GM19467 (cell line): Measurements from ENCODE around the gene RAI14.
"Not testable (repeated sequence)": the region's sequence is repeated elsewhere in the genome, so short reads cannot be mapped to it uniquely, and the experiment has no call there.

Experiments used
- ATAC-seq: cut with Tn5 transposase; IDR thresholded peaks from one replicate; pipeline ENCODE4 v1.9.1; 2021; ENCODE audit warnings: mild to moderate bottlenecking, moderate library complexity; ENCODE audit not compliant: unreplicated experiment

The RAI14 gene

DNA sequence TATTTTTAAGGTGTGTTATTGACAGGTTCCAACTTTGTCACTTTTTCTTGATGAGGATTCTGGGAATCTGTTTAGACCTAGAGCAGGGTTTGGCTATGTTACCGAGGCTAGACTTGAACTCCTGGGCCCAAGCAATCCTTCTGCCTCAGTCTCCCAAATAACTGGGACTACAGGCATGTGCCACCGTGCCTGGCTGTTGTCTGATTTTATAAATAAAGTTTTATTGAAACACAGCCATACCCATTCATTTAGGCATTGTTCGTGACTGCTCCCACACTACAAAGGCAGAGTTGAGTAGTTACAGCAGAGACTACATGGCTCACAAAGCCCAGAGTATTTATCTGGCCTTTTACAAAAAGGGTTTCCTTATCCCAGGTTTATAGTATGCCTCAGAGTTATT is 102.4 kb downstream of the RAI14 start:
- no peak for ATAC-seq

GRCh38 chr5:34759213-34759612 is 103.1 kb downstream of the RAI14 start:
- ATAC-seq = not testable (repeated sequence)

- no peak for ATAC-seq
Observed at GRCh38 chr5:34765662-34766061, 109.5 kb downstream of the RAI14 start.

DNA sequence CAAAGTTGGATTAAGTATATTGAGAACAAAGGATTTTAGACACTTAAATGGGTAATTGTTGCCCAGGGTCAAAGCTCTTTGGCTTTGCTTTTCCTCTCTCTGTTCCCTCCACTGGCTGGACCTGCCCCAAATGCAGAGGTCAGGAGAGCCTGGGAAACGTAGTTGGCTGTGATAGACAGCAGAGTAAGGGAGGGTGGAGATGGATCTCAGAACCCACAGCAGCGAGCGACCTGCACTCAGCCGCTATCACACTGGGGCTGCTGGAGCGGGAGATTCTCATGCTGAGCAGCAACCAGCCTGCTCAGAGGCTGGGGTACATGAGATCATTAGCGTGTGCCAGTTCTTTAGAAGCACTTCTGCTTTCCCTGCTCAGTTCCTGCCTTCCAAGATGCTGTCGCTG is 111.1 kb downstream of the RAI14 start:
- ATAC-seq = no peak

DNA sequence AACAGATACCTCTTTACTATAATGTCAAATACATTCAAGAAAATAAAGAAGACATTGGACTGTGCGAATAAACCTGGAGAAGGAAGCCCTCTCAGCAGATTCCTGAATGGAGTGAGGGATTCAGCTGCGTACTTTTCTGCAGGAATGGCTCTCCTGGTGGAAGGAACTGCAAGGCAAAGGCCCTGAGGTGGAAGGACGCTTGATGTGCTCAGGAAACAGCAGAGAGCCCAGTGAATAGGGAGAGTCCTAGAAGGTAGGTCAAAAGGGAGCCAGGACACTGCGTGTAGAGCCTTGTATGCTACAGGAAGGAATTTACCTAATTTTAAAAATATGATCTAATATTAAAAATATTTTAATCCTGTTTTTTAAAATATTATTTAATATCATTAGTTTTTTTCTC is 114.4 kb downstream of the RAI14 start:
- ATAC-seq = no peak

GRCh38 chr5:34771076-34771475 is 114.9 kb downstream of the RAI14 start:
- no peak for ATAC-seq

DNA sequence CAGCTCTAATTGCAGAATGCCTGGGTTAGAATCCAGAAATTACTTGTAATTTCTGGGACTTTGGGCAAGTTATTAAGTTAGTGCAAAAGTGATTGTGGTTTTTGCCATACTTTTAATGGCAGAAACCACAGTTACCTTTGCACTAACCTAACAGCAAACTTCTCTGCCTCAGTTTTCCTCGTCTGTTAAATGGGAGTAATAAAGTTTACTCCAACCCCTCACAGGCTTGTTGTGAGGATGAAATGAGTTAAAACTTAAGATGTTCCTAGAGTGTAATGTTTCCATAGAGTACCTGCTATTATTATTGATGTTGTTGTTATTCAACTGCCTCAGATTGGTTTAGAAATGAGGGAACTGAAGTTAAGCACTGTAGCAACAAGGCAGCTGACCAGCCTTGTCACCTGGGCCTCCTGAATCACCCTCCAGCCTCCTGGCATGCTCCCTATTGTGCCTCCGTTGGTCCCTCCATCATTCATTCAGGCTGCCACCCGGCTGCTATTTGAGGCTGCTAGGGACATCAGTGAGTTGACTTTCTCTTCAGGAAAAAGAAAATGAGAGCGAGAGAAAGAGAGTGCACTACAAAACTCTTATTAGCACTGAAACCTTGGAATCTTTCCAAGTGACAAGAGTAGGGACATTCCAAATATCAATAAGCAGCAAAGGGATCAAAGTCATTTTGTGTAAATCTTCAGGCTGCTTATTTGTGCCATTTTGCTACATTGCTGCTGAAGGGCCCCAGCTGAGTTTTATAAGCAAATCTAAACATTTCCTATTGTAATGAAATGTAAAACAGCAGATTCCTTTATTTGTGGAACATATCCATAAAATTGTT is 116.4 kb downstream of the RAI14 start:
- no peak for ATAC-seq

GRCh38 chr5:34774139-34774538 is 118.0 kb downstream of the RAI14 start:
- ATAC-seq = no peak

DNA sequence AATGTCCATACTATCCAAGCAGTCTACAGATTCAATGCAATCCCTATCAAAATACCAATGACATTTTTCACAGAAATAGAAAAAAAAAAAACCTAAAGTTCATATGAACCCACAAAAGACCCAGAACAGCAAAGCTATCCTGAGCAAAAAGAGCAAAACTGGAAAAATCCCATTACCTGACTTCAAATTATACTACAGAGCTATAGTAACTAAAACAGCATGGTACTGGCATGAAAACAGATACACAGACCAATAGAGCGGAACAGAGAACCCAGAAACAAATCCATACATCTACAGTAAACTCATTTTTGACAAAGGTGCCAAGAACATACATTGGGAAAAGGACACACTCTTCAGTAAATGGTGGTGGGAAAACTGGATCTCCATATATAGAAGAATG is 118.5 kb downstream of the RAI14 start:
- not testable (repeated sequence) for ATAC-seq

GRCh38 chr5:34775886-34776285 is 119.8 kb downstream of the RAI14 start:
- ATAC-seq = no peak

DNA sequence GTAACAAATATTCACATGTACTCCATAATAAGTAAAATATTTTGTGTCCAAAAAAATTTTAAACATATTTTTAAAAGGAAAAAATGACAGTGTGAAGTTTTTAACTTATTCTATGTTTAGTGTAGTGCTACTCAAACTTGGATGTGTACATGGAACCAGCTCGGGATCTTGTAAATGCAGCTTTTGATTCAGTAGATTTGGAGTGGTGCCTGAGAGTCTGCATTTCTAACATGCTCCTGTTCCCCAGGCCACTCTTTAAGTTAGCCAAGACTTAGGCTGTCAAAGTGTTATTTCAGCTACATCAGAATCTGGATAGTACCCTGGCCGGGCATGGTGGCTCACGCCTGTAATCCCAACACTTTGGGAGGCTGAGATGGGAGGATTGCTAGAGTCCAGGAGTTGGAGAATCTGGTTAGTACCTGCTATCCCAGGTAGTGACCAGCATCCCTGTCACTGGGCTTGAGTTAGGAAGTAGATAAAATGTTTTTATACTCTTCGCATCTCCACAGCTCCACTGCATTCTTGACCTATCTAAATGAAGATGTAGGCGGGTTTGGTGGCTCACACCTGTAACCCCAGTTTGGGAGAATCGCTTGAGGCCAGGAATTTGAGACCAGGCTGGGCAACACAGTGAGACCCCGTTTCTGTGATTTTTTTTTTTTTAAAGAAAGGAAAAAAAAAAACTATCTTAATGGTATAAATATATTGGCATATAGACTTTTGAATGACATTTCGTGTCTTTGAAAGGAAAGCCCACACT is 122.1 kb downstream of the RAI14 start:
- ATAC-seq = no peak

- ATAC-seq = not testable (repeated sequence)
Observed at GRCh38 chr5:34783892-34784291, 127.8 kb downstream of the RAI14 start.

- ATAC-seq = no peak
Observed at GRCh38 chr5:34787035-34787434, 130.9 kb downstream of the RAI14 start.

GRCh38 chr5:34789021-34789531 is 132.9 kb downstream of the RAI14 start:
- no peak for ATAC-seq

GRCh38 chr5:34789639-34790038 is 133.5 kb downstream of the RAI14 start:
- no peak for ATAC-seq

DNA sequence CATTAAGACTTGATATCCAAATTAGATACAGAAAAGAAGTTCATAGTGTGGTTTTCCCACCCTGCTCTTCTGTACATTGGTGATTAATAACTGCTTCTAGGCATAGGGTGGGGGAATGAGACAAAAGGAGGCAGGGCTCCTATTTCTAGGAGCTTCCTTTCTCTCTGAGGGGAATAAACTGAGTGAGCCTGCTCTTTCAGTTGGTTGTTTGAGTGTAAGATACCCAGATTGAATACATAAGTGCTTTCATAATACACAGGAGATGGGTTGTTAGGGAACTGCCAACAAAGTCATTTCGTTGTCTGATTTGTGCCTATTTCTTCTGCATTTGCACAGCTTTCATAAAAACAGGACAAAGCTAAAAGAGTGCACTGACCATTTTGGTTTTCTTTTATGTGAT is 133.9 kb downstream of the RAI14 start:
- ATAC-seq = no peak

GRCh38 chr5:34791761-34792244 is 135.7 kb downstream of the RAI14 start:
- ATAC-seq = no peak

DNA sequence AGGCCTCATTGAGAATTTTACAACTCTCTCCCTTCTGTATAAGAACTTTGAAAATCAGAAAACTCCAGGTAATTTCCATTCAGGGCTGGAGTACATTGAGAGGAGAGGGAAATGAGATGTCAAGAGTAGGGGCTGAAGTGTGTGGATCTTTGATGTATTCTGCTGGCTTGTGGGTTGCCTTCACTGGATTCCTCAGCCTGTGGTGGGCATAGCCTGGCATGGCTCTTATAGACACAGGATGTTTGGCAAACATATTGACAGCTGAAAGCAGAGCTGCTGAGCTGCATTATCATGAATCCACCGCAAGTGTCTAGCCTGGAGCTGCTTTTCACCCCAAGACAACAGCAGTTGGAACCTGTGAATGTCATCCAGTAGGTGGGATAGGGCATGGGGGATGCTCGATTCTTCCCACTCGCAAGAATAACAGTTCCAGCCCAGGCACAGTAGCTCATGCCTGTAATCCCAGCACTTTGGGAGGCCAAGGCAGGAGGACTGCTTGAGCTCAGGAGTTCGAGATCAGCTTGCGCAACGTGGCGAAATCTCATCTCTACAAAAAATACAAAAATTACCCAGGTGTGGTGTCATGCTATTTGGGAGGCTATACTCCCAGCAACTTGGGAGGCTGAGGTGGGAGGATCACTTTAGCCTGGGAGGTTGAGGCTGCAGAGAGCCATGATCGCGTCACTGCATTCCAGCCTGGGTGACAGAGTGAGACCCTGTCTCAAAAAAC is 146.9 kb downstream of the RAI14 start:
- no peak for ATAC-seq

GRCh38 chr5:34803974-34804732 is 148.0 kb downstream of the RAI14 start:
- ATAC-seq = no peak

DNA sequence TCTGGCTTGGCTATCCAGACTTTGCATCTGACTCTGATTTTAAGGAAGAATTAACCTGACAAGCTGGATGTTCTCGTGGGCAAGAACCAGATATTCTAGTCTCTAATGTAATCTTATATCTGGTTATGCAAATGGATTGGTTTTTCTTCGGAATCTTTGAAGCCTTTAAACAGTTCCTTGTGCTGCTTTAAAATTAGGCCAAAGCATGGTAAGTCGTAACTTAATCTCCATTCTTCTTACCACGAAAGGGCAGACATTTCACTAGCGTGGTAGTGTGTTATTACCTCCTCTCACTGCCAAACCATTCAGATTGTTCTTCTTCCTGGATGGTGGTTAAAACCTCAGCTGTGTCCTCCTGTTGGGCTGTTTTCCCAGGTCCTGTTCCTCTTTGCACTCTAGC is 148.8 kb downstream of the RAI14 start:
- ATAC-seq = no peak
